ENCODE results near the gene CENPX. TPM values are rescaled to one million over a fixed set of nuclear protein-coding genes. Genes with fewer than 3 reads are reported as not detected.

Gene CENPX
- total and polyA plus RNA-seq, 2 of the 13 experiments (the other 11 are each of a cell fraction or from before 2014, with no cell fraction given): 92.7 to 170 TPM

DNA sequence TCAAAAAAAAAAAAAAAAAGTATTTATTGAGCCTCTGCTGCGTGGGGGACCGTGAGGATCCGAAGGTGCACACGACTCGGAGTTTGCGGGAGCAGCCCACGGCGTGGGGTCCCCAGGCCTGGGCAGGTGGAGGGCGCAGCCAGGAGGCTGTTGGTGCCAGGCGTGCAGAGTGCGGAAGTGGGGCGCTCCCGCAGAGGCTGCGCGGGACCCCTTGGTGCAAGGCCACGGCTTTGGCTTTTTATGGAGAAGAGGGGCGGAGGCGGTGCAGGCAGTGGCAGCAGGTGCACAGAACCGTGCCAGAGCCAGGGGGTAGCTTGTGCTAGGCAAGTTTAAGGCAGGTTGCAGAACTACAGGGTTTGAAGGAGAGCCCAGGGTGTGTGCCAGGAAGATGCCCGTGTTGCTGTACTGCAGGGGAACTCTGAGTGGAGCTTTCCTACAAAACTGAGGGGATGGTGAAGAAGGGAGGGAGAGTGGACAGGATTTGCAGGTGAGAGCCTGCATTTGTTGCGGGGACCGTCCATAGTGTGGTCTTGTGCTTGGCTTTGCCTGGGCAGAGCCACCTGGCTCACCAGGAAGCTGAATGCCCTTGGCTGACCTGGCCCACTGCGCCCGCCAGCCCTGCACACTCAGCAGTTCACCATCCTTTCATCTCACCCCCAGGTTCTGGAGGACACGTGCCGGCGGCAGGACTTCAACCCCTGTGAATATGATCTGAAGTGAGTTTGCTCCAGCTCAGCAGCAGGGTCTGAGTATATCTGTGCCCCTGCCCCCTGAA is 44.0 kb downstream of the CENPX start (continued):
- TF ChIP-seq, protein P1, sequence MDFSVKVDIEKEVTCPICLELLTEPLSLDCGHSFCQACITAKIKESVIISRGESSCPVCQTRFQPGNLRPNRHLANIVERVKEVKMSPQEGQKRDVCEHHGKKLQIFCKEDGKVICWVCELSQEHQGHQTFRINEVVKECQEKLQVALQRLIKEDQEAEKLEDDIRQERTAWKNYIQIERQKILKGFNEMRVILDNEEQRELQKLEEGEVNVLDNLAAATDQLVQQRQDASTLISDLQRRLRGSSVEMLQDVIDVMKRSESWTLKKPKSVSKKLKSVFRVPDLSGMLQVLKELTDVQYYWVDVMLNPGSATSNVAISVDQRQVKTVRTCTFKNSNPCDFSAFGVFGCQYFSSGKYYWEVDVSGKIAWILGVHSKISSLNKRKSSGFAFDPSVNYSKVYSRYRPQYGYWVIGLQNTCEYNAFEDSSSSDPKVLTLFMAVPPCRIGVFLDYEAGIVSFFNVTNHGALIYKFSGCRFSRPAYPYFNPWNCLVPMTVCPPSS (IDR thresholded peaks at IDR 0.05): no peak
- TF ChIP-seq RFX1 (IDR thresholded peaks at IDR 0.05) (no peak), NFKBIZ (CRISPR knock-in tag; IDR thresholded peaks at IDR 0.05) (no peak), SP4 (CRISPR knock-in tag; IDR thresholded peaks at IDR 0.05) (no peak), ZNF205 (CRISPR knock-in tag; IDR thresholded peaks at IDR 0.05) (no peak), RBAK (CRISPR knock-in tag; IDR thresholded peaks at IDR 0.05) (no peak), NCOR1 (IDR thresholded peaks at IDR 0.05; ENCODE audit: borderline replicate concordance, low read length) (no peak), PLRG1 (conservative IDR thresholded peaks at IDR 0.05) (no peak), ZFP41 (CRISPR knock-in tag; IDR thresholded peaks at IDR 0.05; ENCODE audit: borderline replicate concordance) (no peak)
- TF ChIP-seq, protein P2, sequence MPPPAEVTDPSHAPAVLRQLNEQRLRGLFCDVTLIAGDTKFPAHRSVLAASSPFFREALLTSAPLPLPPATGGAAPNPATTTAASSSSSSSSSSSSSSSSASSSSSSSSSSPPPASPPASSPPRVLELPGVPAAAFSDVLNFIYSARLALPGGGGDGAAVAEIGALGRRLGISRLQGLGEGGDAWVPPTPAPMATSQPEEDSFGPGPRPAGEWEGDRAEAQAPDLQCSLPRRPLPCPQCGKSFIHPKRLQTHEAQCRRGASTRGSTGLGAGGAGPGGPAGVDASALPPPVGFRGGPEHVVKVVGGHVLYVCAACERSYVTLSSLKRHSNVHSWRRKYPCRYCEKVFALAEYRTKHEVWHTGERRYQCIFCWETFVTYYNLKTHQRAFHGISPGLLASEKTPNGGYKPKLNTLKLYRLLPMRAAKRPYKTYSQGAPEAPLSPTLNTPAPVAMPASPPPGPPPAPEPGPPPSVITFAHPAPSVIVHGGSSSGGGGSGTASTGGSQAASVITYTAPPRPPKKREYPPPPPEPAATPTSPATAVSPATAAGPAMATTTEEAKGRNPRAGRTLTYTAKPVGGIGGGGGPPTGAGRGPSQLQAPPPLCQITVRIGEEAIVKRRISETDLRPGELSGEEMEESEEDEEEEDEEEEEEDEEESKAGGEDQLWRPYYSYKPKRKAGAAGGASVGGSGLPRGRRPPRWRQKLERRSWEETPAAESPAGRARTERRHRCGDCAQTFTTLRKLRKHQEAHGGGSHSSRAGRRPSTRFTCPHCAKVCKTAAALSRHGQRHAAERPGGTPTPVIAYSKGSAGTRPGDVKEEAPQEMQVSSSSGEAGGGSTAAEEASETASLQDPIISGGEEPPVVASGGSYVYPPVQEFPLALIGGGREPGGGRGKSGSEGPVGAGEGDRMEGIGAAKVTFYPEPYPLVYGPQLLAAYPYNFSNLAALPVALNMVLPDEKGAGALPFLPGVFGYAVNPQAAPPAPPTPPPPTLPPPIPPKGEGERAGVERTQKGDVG (CRISPR knock-in tag; IDR thresholded peaks at IDR 0.05; ENCODE audit: borderline replicate concordance): 0 out of 2 replicates have a peak, but pooled peaks have one; percentile 19
- TF ChIP-seq, protein P3, sequence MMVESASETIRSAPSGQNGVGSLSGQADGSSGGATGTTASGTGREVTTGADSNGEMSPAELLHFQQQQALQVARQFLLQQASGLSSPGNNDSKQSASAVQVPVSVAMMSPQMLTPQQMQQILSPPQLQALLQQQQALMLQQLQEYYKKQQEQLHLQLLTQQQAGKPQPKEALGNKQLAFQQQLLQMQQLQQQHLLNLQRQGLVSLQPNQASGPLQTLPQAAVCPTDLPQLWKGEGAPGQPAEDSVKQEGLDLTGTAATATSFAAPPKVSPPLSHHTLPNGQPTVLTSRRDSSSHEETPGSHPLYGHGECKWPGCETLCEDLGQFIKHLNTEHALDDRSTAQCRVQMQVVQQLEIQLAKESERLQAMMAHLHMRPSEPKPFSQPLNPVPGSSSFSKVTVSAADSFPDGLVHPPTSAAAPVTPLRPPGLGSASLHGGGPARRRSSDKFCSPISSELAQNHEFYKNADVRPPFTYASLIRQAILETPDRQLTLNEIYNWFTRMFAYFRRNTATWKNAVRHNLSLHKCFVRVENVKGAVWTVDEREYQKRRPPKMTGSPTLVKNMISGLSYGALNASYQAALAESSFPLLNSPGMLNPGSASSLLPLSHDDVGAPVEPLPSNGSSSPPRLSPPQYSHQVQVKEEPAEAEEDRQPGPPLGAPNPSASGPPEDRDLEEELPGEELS (CRISPR knock-in tag; IDR thresholded peaks at IDR 0.05): no peak
- TF ChIP-seq, protein P4, sequence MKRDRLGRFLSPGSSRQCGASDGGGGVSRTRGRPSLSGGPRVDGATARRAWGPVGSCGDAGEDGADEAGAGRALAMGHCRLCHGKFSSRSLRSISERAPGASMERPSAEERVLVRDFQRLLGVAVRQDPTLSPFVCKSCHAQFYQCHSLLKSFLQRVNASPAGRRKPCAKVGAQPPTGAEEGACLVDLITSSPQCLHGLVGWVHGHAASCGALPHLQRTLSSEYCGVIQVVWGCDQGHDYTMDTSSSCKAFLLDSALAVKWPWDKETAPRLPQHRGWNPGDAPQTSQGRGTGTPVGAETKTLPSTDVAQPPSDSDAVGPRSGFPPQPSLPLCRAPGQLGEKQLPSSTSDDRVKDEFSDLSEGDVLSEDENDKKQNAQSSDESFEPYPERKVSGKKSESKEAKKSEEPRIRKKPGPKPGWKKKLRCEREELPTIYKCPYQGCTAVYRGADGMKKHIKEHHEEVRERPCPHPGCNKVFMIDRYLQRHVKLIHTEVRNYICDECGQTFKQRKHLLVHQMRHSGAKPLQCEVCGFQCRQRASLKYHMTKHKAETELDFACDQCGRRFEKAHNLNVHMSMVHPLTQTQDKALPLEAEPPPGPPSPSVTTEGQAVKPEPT (CRISPR knock-in tag; IDR thresholded peaks at IDR 0.05; ENCODE audit: low read depth): no peak
- TF ChIP-seq, protein P5, sequence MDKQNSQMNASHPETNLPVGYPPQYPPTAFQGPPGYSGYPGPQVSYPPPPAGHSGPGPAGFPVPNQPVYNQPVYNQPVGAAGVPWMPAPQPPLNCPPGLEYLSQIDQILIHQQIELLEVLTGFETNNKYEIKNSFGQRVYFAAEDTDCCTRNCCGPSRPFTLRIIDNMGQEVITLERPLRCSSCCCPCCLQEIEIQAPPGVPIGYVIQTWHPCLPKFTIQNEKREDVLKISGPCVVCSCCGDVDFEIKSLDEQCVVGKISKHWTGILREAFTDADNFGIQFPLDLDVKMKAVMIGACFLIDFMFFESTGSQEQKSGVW (CRISPR knock-in tag; IDR thresholded peaks at IDR 0.05; ENCODE audit: borderline replicate concordance): no peak
- TF ChIP-seq, protein P6, sequence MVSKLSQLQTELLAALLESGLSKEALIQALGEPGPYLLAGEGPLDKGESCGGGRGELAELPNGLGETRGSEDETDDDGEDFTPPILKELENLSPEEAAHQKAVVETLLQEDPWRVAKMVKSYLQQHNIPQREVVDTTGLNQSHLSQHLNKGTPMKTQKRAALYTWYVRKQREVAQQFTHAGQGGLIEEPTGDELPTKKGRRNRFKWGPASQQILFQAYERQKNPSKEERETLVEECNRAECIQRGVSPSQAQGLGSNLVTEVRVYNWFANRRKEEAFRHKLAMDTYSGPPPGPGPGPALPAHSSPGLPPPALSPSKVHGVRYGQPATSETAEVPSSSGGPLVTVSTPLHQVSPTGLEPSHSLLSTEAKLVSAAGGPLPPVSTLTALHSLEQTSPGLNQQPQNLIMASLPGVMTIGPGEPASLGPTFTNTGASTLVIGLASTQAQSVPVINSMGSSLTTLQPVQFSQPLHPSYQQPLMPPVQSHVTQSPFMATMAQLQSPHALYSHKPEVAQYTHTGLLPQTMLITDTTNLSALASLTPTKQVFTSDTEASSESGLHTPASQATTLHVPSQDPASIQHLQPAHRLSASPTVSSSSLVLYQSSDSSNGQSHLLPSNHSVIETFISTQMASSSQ (IDR thresholded peaks at IDR 0.05; ENCODE audit: low read depth): no peak
- TF ChIP-seq, protein P6 (CRISPR knock-in tag; IDR thresholded peaks at IDR 0.05; ENCODE audit: borderline replicate concordance): no peak

Data from HepG2 (cell line).